Adrenal gland (tissue), 5 donors: ENCODE results near the gene MEF2C.

Source experiments
- CTCF ChIP-seq, 6 experiments: fragments of 450-650 bp in 4 of 6; fragments of 200-600 bp in 2 of 6; sonication (generic) in 1 of 6; IDR thresholded peaks; 1 replicate in 5 of 6; 2 replicates in 1 of 6; pipeline versions ENCODE4 v1.5.1 to v1.8.0; 2016 to 2021; ENCODE audit warnings: antibody characterized with exemption in 6 of 6, mild to moderate bottlenecking in 2 of 6, moderate library complexity in 1 of 6
- POLR2A ChIP-seq, 2 donors: fragments of 450-650 bp; IDR thresholded peaks; one replicate each; pipeline ENCODE4 v1.6.1; 2017; ENCODE audit warnings: antibody characterized with exemption in 2 of 2, mild to moderate bottlenecking in 2 of 2, moderate library complexity in 1 of 2
- donor health status: DM: no; HTN: no; CAD: no.

- no peak for TF ChIP-seq POLR2A (IDR thresholded peaks at IDR 0.05)
- no peak for TF ChIP-seq CTCF (IDR thresholded peaks at IDR 0.05)
Measured at GRCh38 chr5:88688156-88688983, 194.6 kb downstream of the MEF2C start.
